Adrenal gland (tissue), 12 donors: ENCODE measurements around the gene PANK2. TPM values are rescaled to one million over a fixed set of nuclear protein-coding genes. Genes with fewer than 3 reads are reported as not detected.

Experiments used
- DNase-seq, 7 donors: peaks; one replicate each; pipeline ENCODE4 v3.0.0-alpha.2; 2019 to 2020
- H3K27ac ChIP-seq, 5 donors: fragments of 200-600 bp; sonication (generic) in 4 of 5; 1 replicate in 3 of 5; 2 replicates in 2 of 5; pipeline versions ENCODE4 v1.5.1 to v1.8.0; 2016 to 2020; ENCODE audit warnings: mild to moderate bottlenecking in 1 of 5
- H3K27me3 ChIP-seq: fragments of 200-600 bp; 2 replicates; pipeline ENCODE4 v1.8.0; 2021
- H3K36me3 ChIP-seq, 2 donors: fragments of 200-600 bp; replicated peaks in 1 of 2; 1 replicate in 1 of 2; 2 replicates in 1 of 2; pipeline versions ENCODE4 v1.5.1 to v1.8.0; 2018 to 2022
- H3K4me1 ChIP-seq, 2 donors: fragments of 200-600 bp; replicated peaks in 1 of 2; 1 replicate in 1 of 2; 2 replicates in 1 of 2; pipeline versions ENCODE4 v1.5.1 to v1.8.0; 2018 to 2021
- H3K4me3 ChIP-seq, 4 donors: fragments of 200-600 bp; sonication (generic) in 3 of 4; one replicate each; pipeline ENCODE4 v1.5.1; 2016 to 2018
- H3K9me3 ChIP-seq, 3 donors: fragments of 200-600 bp; sonication (generic) in 1 of 3; replicated peaks in 1 of 3; 1 replicate in 2 of 3; 2 replicates in 1 of 3; pipeline versions ENCODE4 v1.5.1 to v1.8.0; 2016 to 2021
- CTCF ChIP-seq, 6 experiments: fragments of 450-650 bp in 4 of 6; fragments of 200-600 bp in 2 of 6; sonication (generic) in 1 of 6; IDR thresholded peaks; 1 replicate in 5 of 6; 2 replicates in 1 of 6; pipeline versions ENCODE4 v1.5.1 to v1.8.0; 2016 to 2021; ENCODE audit warnings: antibody characterized with exemption in 6 of 6, mild to moderate bottlenecking in 2 of 6, moderate library complexity in 1 of 6
- POLR2A ChIP-seq, 2 donors: fragments of 450-650 bp; IDR thresholded peaks; one replicate each; pipeline ENCODE4 v1.6.1; 2017; ENCODE audit warnings: antibody characterized with exemption in 2 of 2, mild to moderate bottlenecking in 2 of 2, moderate library complexity in 1 of 2
- WGBS, 4 donors: extraction: QIAGEN DNeasy Blood & Tissue Kit in 2 of 4; methylation state at CpG; one replicate each; pipeline versions ENCODE4 v1.1.5 to v1.1.7; 2013 to 2017; 5-methylcytosine and 5-hydroxymethylcytosine counted together
- intact Hi-C, 2 donors: fragments of 100-400 bp; cut with DNase I; formaldehyde crosslinking; loops; one replicate each; pipeline versions ENCODE4 v1.14.1 to v1.15.0; 2022 to 2023
- polyA plus RNA-seq, 3 donors: library from polyadenylated mRNA; stranded (reverse); fragments of 200-250 nt in 2 of 3; fragments of 350-450 nt in 1 of 3; fragmentation: Illumina TruSeq in 1 of 3; extraction: RNeasy Lipid Tissue Mini Kit (QIAGEN cat#74804) in 1 of 3; gene quantifications; one replicate each; pipeline ENCODE4 v1.2.3, GENCODE V29; 2013 to 2014
- total RNA-seq, 9 donors: library from RNA; depleted of rRNA in 4 of 9; stranded (reverse); fragments of >200 nt in 4 of 9; fragments of 120-200 nt in 1 of 9; fragmentation: NEBNext Ultra II Directional in 1 of 9; extraction: Animal tissue kit (Norgen Biotek cat#: 25700) in 1 of 9; gene quantifications; one replicate each; pipeline versions ENCODE4 v1.1.0 to v1.2.4, GENCODE V29; 2013 to 2023
- donor health status: healthy with polysubstance abuse.
- donor health status: Bipolar disorder and iron deficiency.
- donor health status: DM: yes; HTN: yes; CAD: no.
- donor health status: DM: no; HTN: no; CAD: no.
- donor health status: DM: no; HTN: no; CAD: no.
- donor health status: DM: yes; HTN: yes; CAD: no.

The PANK2 gene
- total and polyA plus RNA-seq, 12 donors, result 32.5 to 70.1 (median 46.9) TPM

- peaks cover 0 to 49% of the 10 kb centered on the region in 2 donors for H3K36me3 ChIP-seq
- intact Hi-C loops, result no loop called here
- DNase-seq, result peak in 6 of 7 donors; percentile 45 to 84 (median 70)
- H3K27ac ChIP-seq, result peak overlapping the region in 3 of 5 donors; percentile 8 to 62 (median 47)
- 43 to 54% (median 51%) methylated on average over 4 of the region's 4 CpGs for WGBS, 4 donors
- H3K27me3 ChIP-seq, result no peaks in the 10 kb centered on the region
- peaks cover 19 to 32% of the 10 kb centered on the region in 2 donors for H3K4me1 ChIP-seq
- no peak overlapping the region for H3K4me3 ChIP-seq
- no peak for TF ChIP-seq CTCF (IDR thresholded peaks at IDR 0.05)
- TF ChIP-seq POLR2A (IDR thresholded peaks at IDR 0.05), result no peak
- H3K9me3 ChIP-seq, result no peaks in the 10 kb centered on the region
Observed at GRCh38 chr20:3908667-3909066, 19.5 kb downstream of the PANK2 start.

DNA sequence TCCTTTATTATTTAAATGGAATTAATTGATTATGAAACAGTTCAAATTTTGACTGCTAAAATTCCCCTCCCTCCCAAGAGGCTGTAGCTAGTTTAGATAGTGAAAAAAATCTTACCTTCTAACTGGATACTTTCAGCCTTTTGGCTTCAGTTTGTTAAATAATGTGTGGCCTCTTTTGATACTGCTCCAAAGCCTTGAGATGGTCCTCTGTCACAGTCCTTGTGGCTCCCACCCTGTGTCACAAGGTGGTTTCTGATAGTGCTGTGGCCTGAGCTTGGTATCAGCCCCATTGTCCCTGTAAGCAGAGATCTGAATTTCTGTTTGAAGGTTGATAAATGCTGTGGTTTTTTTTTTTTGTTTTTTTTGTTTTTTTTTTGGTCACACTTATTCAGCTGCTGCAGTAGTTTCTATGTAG, 20.8 kb downstream of the PANK2 start:
- Histone ChIP-seq H3K4me1 (peaks cover 13 to 25% of the 10 kb centered on the region in 2 donors), H3K36me3 (peaks cover 0 to 60% of the 10 kb centered on the region in 2 donors), H3K27ac (peak overlapping the region in 1 of 5 donors; percentile 27), H3K9me3 (no peaks in the 10 kb centered on the region), H3K27me3 (no peaks in the 10 kb centered on the region), H3K4me3 (no peak overlapping the region)
- TF ChIP-seq POLR2A (IDR thresholded peaks at IDR 0.05) (no peak), CTCF (IDR thresholded peaks at IDR 0.05) (no peak)
- intact Hi-C loops, result no loop called here
- DNase-seq, result peak in 2 of 7 donors; percentile 20 to 51

DNA sequence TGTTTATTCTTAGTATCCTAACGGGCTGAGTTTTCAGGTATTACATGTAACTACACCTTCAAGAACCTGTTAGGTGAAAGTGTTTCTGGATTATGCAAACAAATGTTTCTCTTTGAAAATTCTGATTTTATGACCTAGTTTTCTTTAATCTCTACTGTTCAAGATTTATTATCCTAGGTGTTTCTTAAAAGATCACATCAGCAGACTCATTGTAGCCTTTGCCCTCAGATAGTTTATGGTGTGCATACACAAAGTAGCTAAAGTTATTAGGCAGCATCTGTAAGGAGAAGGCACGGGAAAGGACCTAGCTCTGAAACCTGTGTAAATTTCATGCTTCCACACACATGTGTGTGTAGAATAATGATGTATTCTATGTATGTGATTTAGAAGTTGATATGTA, 21.7 kb downstream of the PANK2 start:
- no peak for TF ChIP-seq CTCF (IDR thresholded peaks at IDR 0.05)
- TF ChIP-seq POLR2A (IDR thresholded peaks at IDR 0.05), result no peak
- peaks cover 14 to 24% of the 10 kb centered on the region in 2 donors for H3K4me1 ChIP-seq
- no peak for DNase-seq
- H3K27me3 ChIP-seq, result no peaks in the 10 kb centered on the region
- H3K9me3 ChIP-seq, result no peaks in the 10 kb centered on the region
- intact Hi-C loops, result no loop called here
- no peak overlapping the region for H3K27ac ChIP-seq
- H3K36me3 ChIP-seq, result peaks cover 0 to 60% of the 10 kb centered on the region in 2 donors
- no peak overlapping the region for H3K4me3 ChIP-seq
- WGBS, 4 donors, result 75 to 89% (median 79%) methylated on average over 2 of the region's 2 CpGs

DNA sequence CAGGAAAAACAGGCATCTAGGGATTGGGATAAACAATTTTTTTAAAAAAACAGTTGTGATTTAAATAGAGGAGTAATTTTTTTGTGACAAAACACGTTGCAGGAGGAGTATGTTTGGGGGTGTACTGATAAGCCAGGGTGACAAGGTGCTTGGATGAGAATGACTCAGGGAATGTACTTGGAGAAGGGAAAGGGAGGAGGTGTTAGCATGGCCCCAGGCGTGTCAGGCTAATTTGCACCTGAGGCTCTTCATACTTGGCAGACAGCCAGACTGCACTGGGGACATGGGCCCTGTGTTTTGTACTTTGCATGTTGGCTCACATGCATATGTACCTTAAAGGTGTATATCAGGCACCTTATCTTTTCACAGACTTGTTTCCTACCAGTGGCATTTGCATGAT, 22.8 kb downstream of the PANK2 start:
- peak in 2 of 7 donors; percentile 28 to 53 for DNase-seq
- H3K27me3 ChIP-seq, result no peaks in the 10 kb centered on the region
- intact Hi-C loops, result no loop called here
- no peaks in the 10 kb centered on the region for H3K9me3 ChIP-seq
- peaks cover 14 to 18% of the 10 kb centered on the region in 2 donors for H3K4me1 ChIP-seq
- no peak overlapping the region for H3K4me3 ChIP-seq
- H3K36me3 ChIP-seq, result peaks cover 0 to 66% of the 10 kb centered on the region in 2 donors
- H3K27ac ChIP-seq, result no peak overlapping the region
- 65 to 83% (median 75%) methylated on average over 2 of the region's 2 CpGs for WGBS, 4 donors
- TF ChIP-seq POLR2A (IDR thresholded peaks at IDR 0.05), result no peak
- TF ChIP-seq CTCF (IDR thresholded peaks at IDR 0.05), result no peak
